ENCODE data around the gene PTPRS. TPM values are rescaled to one million over a fixed set of nuclear protein-coding genes. Genes with fewer than 3 reads are reported as not detected.

Gene PTPRS
- total and polyA plus RNA-seq, 2 of the 13 experiments (the other 11 are each of a cell fraction or from before 2014, with no cell fraction given) = 32.7 to 43.9 TPM

DNA sequence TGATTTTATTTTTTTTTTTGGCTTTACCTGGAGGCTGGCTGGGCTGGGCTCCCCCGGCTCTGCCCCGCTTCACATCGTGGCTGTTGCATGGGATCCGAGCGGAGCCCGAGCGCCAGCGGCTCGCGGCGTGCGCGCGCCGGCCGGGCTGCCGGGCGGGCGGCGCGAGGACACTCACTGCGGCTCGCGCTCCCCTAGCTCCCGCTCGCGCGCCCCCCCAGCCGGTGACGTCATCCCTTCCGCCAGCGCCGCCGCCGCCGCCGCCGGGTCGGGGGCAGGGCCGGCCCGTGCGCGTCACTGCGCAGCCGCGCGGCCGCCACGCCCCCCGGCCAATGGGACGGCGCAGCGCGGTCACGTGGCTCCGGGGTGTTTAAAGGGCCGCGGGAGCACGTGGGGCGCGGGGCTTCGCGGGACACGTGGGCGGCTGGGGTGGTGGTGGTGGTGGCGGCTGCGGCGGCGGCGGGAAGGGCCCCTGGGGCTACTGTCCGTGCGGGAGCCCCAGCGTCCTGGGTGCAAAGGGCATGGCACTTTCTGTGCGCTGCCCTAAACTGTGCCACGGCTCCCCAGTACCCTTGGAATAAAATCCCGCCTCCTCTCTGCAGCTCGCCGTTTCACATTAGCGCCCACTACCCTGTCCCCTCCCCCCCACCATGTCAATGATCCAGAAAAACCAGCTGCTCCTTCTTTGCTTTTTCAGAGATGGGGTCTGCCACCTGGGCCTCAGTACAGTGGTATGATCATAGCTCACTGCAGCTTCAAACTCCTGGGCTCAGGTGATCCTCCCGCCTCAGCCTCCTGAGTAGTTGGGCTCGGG lies at the start of gene PTPRS (continued):
- TF ChIP-seq ONECUT2 (CRISPR knock-in tag; IDR thresholded peaks at IDR 0.05) (peak; percentile 81), ZKSCAN8 (CRISPR knock-in tag; IDR thresholded peaks at IDR 0.05; ENCODE audit: borderline replicate concordance) (no peak), ZBTB33 (CRISPR knock-in tag; IDR thresholded peaks at IDR 0.05) (peak; percentile 88; the same call in 1 of the 2 replicates), ZNF468 (CRISPR knock-in tag; IDR thresholded peaks at IDR 0.05) (peak; percentile 99), ZNF724P (CRISPR knock-in tag; IDR thresholded peaks at IDR 0.05; ENCODE audit: borderline replicate concordance) (peak; percentile 99), ZBTB34 (CRISPR knock-in tag; IDR thresholded peaks at IDR 0.05) (peak; percentile 73; the same call in 1 of the 2 replicates), ZNF788 (CRISPR knock-in tag; IDR thresholded peaks at IDR 0.05; ENCODE audit: borderline replicate concordance) (peak; percentile 92), CHCHD3 (CRISPR knock-in tag; IDR thresholded peaks at IDR 0.05) (peak; percentile 100), PRPF4 (IDR thresholded peaks at IDR 0.05; ENCODE audit: low read depth, low read length, poor library complexity, severe bottlenecking) (no peak), GZF1 (CRISPR knock-in tag; IDR thresholded peaks at IDR 0.05) (0 out of 2 replicates have a peak, but pooled peaks have one; percentile 36), ZNF652 (CRISPR knock-in tag; IDR thresholded peaks at IDR 0.05; ENCODE audit: borderline replicate concordance, low read depth) (no peak), E2F1 (CRISPR knock-in tag; IDR thresholded peaks at IDR 0.05) (peak; percentile 46; the same call in 1 of the 2 replicates), TEAD3 (CRISPR knock-in tag; optimal IDR thresholded peaks at IDR 0.05; ENCODE audit: borderline replicate concordance) (peak; percentile 66)
- TF ChIP-seq, protein P1, sequence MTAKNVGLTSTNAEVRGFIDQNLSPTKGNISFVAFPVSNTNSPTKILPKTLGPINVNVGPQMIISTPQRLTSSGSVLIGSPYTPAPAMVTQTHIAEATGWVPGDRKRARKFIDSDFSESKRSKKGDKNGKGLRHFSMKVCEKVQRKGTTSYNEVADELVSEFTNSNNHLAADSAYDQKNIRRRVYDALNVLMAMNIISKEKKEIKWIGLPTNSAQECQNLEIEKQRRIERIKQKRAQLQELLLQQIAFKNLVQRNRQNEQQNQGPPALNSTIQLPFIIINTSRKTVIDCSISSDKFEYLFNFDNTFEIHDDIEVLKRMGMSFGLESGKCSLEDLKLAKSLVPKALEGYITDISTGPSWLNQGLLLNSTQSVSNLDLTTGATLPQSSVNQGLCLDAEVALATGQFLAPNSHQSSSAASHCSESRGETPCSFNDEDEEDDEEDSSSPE (CRISPR knock-in tag; IDR thresholded peaks at IDR 0.05) = peak; percentile 96
- TF ChIP-seq, protein P2, sequence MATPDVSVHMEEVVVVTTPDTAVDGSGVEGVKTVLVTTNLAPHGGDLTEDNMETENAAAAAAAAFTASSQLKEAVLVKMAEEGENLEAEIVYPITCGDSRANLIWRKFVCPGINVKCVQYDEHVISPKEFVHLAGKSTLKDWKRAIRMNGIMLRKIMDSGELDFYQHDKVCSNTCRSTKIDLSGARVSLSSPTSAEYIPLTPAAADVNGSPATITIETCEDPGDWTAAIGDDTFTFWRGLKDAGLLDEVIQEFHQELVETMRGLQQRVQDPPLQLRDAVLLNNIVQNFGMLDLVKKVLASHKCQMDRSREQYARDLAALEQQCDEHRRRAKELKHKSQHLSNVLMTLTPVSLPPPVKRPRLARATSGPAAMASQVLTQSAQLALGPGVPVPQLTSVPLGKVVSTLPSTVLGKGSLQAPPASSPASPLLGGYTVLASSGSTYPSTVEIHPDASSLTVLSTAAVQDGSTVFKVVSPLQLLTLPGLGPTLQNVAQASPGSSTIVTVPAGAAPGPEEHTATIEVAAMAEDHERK (CRISPR knock-in tag; IDR thresholded peaks at IDR 0.05; ENCODE audit: low read depth) = no peak
- TF ChIP-seq, protein P3, sequence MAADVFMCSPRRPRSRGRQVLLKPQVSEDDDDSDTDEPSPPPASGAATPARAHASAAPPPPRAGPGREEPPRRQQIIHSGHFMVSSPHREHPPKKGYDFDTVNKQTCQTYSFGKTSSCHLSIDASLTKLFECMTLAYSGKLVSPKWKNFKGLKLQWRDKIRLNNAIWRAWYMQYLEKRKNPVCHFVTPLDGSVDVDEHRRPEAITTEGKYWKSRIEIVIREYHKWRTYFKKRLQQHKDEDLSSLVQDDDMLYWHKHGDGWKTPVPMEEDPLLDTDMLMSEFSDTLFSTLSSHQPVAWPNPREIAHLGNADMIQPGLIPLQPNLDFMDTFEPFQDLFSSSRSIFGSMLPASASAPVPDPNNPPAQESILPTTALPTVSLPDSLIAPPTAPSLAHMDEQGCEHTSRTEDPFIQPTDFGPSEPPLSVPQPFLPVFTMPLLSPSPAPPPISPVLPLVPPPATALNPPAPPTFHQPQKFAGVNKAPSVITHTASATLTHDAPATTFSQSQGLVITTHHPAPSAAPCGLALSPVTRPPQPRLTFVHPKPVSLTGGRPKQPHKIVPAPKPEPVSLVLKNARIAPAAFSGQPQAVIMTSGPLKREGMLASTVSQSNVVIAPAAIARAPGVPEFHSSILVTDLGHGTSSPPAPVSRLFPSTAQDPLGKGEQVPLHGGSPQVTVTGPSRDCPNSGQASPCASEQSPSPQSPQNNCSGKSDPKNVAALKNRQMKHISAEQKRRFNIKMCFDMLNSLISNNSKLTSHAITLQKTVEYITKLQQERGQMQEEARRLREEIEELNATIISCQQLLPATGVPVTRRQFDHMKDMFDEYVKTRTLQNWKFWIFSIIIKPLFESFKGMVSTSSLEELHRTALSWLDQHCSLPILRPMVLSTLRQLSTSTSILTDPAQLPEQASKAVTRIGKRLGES (CRISPR knock-in tag; IDR thresholded peaks at IDR 0.05; ENCODE audit: borderline replicate concordance) = peak; percentile 93

Measured in HepG2 (cell line).